Spleen (tissue), 7 donors: ENCODE data around the gene RNF150.

Experiments
- POLR2A ChIP-seq, 3 donors: fragments of 450-650 bp; IDR thresholded peaks; one replicate each; pipeline ENCODE4 v1.5.1; 2017; ENCODE audit warnings: antibody characterized with exemption in 3 of 3, mild to moderate bottlenecking in 1 of 3
- TF ChIP-seq, protein P1 (sequence below), 11 experiments: fragments of 200-600 bp in 7 of 11; fragments of 450-650 bp in 4 of 11; sonication (generic) in 4 of 11; IDR thresholded peaks in 8 of 11; conservative IDR thresholded peaks in 3 of 11; 1 replicate in 7 of 11; 2 replicates in 4 of 11; pipeline versions ENCODE4 v1.4.0 to v1.8.0; 2016 to 2021; ENCODE audit warnings: antibody characterized with exemption in 11 of 11, inconsistent platforms in 4 of 11, mild to moderate bottlenecking in 1 of 11
- donor health status: DM: no; HTN: no; CAD: no; lungs with moderate emphysema.
- donor health status: DM: no; HTN: no; CAD: no.
- donor health status: DM: no; HTN: no; CAD: no.

- no peak for TF ChIP-seq POLR2A (IDR thresholded peaks at IDR 0.05)
- TF ChIP-seq, protein P1, sequence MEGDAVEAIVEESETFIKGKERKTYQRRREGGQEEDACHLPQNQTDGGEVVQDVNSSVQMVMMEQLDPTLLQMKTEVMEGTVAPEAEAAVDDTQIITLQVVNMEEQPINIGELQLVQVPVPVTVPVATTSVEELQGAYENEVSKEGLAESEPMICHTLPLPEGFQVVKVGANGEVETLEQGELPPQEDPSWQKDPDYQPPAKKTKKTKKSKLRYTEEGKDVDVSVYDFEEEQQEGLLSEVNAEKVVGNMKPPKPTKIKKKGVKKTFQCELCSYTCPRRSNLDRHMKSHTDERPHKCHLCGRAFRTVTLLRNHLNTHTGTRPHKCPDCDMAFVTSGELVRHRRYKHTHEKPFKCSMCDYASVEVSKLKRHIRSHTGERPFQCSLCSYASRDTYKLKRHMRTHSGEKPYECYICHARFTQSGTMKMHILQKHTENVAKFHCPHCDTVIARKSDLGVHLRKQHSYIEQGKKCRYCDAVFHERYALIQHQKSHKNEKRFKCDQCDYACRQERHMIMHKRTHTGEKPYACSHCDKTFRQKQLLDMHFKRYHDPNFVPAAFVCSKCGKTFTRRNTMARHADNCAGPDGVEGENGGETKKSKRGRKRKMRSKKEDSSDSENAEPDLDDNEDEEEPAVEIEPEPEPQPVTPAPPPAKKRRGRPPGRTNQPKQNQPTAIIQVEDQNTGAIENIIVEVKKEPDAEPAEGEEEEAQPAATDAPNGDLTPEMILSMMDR (IDR thresholded peaks at IDR 0.05 in 8 of 11, conservative IDR thresholded peaks at IDR 0.05 in 3 of 11) = no peak
Observed at GRCh38 chr4:141062651-141063050, 70.6 kb downstream of the RNF150 start.
